Kidney (tissue), 14 donors: ENCODE measurements around the gene SLFN11. TPM values are rescaled to one million over a fixed set of nuclear protein-coding genes. Genes with fewer than 3 reads are reported as not detected.

Experiments
- DNase-seq, 5 donors: peaks; one replicate each; pipeline ENCODE4 v3.0.0-alpha.2; 2013 to 2020
- FAIRE-seq: peaks from 2 replicates; lab custom pipeline; 2012; peaks lifted over from hg19 to GRCh38; lab: Jason Lieb, UNC
- H3K27ac ChIP-seq, 2 donors: one replicate each; pipeline ENCODE4 v1.7.0; 2013; ENCODE audit warnings: low read depth in 2 of 2, low read length in 2 of 2, inconsistent platforms in 1 of 2
- H3K27me3 ChIP-seq: one replicate; pipeline ENCODE4 v1.7.1; 2013; ENCODE audit warnings: low read length, inconsistent platforms; ENCODE audit not compliant: control insufficient read depth, insufficient read depth
- H3K36me3 ChIP-seq, 3 donors: one replicate each; pipeline versions ENCODE4 v1.7.0 to v1.7.1; 2013; ENCODE audit warnings: low read length in 3 of 3, control low read depth in 1 of 3, inconsistent platforms in 1 of 3; ENCODE audit not compliant: insufficient read depth in 3 of 3, control insufficient read depth in 2 of 3
- H3K4me1 ChIP-seq, 3 donors: one replicate each; pipeline versions ENCODE4 v1.7.0 to v1.7.1; 2013; ENCODE audit warnings: low read length in 3 of 3, inconsistent platforms in 1 of 3, low read depth in 1 of 3; ENCODE audit not compliant: control insufficient read depth in 2 of 3, insufficient read depth in 2 of 3
- H3K4me3 ChIP-seq, 3 donors: one replicate each; pipeline versions ENCODE4 v1.7.0 to v1.8.1; 2013; ENCODE audit warnings: low read length in 3 of 3, control low read depth in 1 of 3, inconsistent platforms in 1 of 3
- H3K9ac ChIP-seq, 3 donors: one replicate each; pipeline versions ENCODE4 v1.7.0 to v1.7.1; 2013; ENCODE audit warnings: low read length in 3 of 3, control low read depth in 1 of 3, inconsistent platforms in 1 of 3
- H3K9me3 ChIP-seq, 3 donors: one replicate each; pipeline versions ENCODE4 v1.7.0 to v1.7.1; 2013; ENCODE audit warnings: low read length in 3 of 3, control low read depth in 1 of 3, inconsistent platforms in 1 of 3; ENCODE audit not compliant: control insufficient read depth in 2 of 3, insufficient read depth in 1 of 3
- CTCF ChIP-seq: IDR thresholded peaks from 3 replicates; pipeline ENCODE4 v1.5.1; 2012; ENCODE audit warnings: mild to moderate bottlenecking, moderate library complexity, borderline replicate concordance; ENCODE audit not compliant: insufficient read depth; ENCODE audit errors: extremely low read depth
- intact Hi-C: fragments of 100-400 bp; cut with DNase I; formaldehyde crosslinking; loops from one replicate; pipeline ENCODE4 v1.11.1; 2022
- polyA plus RNA-seq: library from polyadenylated mRNA; stranded (reverse); fragments of 350-450 nt; fragmentation: Illumina TruSeq; extraction: RNeasy Lipid Tissue Mini Kit (QIAGEN cat#74804); gene quantifications from one replicate; pipeline ENCODE4 v1.2.3, GENCODE V29; 2014; ENCODE audit warnings: low read depth, low replicate concordance; ENCODE audit not compliant: insufficient read depth
- total RNA-seq: library from RNA; stranded (reverse); fragmentation: NEBNext Ultra II Directional; extraction: Animal tissue kit (Norgen Biotek cat#: 25700); gene quantifications from one replicate; pipeline ENCODE4 v1.2.1, GENCODE V29; 2021
- donor health status: control.
- donor health status: control.
- donor health status: control.
- donor health status: control.
- donor health status: control.
- donor health status: DM: yes; HTN: yes; CAD: no.
- donor health status: Normal renal cell carcinoma (clear cell type).

SLFN11 gene
- total and polyA plus RNA-seq, 2 donors from 2014 or later = 4.0 to 31.9 TPM

- no peaks in the 10 kb centered on the region for H3K36me3 ChIP-seq
- DNase-seq (peak in 2 of 5 donors; percentile 7 to 16), FAIRE-seq (no peak)
- intact Hi-C loops = loop anchor here (5.0 kb wide), 1 partner anchor 223 kb away; the partner anchor contains the start of gene SLFN12L
- H3K27ac ChIP-seq = no peak overlapping the region
- peak overlapping the region in 1 of 3 donors; percentile 42 for H3K4me3 ChIP-seq
- peaks cover 0 to 12% (median 0%) of the 10 kb centered on the region in 3 donors for H3K4me1 ChIP-seq
- no peaks in the 10 kb centered on the region for H3K27me3 ChIP-seq
- no peak for TF ChIP-seq CTCF
- H3K9me3 ChIP-seq = no peaks in the 10 kb centered on the region
- H3K9ac ChIP-seq = no peak overlapping the region
Observed at GRCh38 chr17:35314415-35315216, 58.8 kb downstream of the SLFN11 start.

- DNase-seq = peak in 4 of 5 donors; percentile 8 to 77 (median 26)
- Histone ChIP-seq H3K9me3 (no peaks in the 10 kb centered on the region), H3K27ac (no peak overlapping the region), H3K4me3 (peak overlapping the region in 2 of 3 donors; percentile 3 to 42), H3K9ac (no peak overlapping the region), H3K4me1 (peaks cover 0 to 12% (median 0%) of the 10 kb centered on the region in 3 donors), H3K36me3 (no peaks in the 10 kb centered on the region), H3K27me3 (no peaks in the 10 kb centered on the region)
- TF ChIP-seq CTCF = no peak
- FAIRE-seq = no peak
- intact Hi-C loops = loop anchor here (5.0 kb wide), 1 partner anchor 223 kb away; the partner anchor contains the start of gene SLFN12L
Observed at GRCh38 chr17:35313875-35314409, 59.5 kb downstream of the SLFN11 start.

GRCh38 chr17:35312790-35313711 is 60.4 kb downstream of the SLFN11 start:
- peak; percentile 72 for TF ChIP-seq CTCF
- DNase-seq = peak; percentile 68 to 86 (median 74)
- FAIRE-seq = no peak
- Histone ChIP-seq H3K9ac (peak overlapping the region in 1 of 3 donors; percentile 31), H3K36me3 (no peaks in the 10 kb centered on the region), H3K27me3 (no peaks in the 10 kb centered on the region), H3K9me3 (no peaks in the 10 kb centered on the region), H3K27ac (no peak overlapping the region), H3K4me1 (peaks cover 0 to 12% (median 0%) of the 10 kb centered on the region in 3 donors), H3K4me3 (peak overlapping the region in 2 of 3 donors; percentile 22 to 42)
- intact Hi-C loops = loop anchor here (5.0 kb wide), 1 partner anchor 224 kb away; the partner anchor contains the start of gene SLFN12L
